Stomach (tissue), 4 donors: ENCODE results near the gene EPHB1.

ENCODE experiments used
- EP300 ChIP-seq: sonication (generic); formaldehyde crosslinking; IDR thresholded peaks from one replicate; pipeline ENCODE4 v1.6.1; 2017; ENCODE audit warnings: antibody characterized with exemption
- POLR2AphosphoS5 ChIP-seq, 3 donors: sonication (generic); formaldehyde crosslinking; IDR thresholded peaks; one replicate each; pipeline ENCODE4 v1.6.1; 2016; ENCODE audit warnings: antibody characterized with exemption in 3 of 3
- TF ChIP-seq, protein P1 (sequence below), 7 experiments: fragments of 450-650 bp in 4 of 7; fragments of 200-600 bp in 3 of 7; sonication (generic) in 3 of 7; IDR thresholded peaks; one replicate each; pipeline ENCODE4 v1.5.1; 2016 to 2019; ENCODE audit warnings: antibody characterized with exemption in 7 of 7, control low read depth in 2 of 7, mild to moderate bottlenecking in 1 of 7

DNA sequence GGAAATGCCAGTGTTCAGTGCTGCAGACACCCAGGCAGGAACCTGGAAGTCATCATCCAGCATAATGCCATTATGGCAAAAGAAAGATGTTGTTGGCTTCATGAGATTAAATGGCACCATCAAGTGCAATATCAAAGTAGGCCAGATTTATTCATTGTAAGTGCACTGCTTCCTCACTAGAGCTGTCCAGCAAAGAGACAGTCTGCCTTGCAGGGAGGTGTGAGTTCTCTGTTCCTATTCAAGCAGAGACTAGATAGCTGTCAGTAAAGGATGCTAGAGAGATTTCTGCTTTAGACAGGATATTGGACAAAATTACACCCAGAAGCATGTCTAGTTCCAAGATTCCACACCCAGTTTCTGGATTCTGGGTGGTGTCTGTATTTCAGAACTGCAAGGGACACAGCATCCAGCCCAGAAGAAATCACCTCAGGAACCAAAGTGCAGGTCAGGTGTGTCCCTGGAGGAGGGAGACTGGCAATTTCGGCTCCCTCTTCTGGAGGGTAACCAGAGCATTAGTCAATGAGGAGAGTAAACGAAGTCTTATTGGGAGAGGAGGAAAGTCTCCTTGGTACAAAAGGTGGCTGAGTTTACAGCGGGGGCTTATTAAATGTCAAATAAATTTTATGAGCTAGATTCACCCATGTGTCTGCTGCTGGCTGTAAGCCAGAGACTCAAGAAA is 377.3 kb downstream of the EPHB1 start:
- TF ChIP-seq EP300, result no peak
- TF ChIP-seq, protein P1, sequence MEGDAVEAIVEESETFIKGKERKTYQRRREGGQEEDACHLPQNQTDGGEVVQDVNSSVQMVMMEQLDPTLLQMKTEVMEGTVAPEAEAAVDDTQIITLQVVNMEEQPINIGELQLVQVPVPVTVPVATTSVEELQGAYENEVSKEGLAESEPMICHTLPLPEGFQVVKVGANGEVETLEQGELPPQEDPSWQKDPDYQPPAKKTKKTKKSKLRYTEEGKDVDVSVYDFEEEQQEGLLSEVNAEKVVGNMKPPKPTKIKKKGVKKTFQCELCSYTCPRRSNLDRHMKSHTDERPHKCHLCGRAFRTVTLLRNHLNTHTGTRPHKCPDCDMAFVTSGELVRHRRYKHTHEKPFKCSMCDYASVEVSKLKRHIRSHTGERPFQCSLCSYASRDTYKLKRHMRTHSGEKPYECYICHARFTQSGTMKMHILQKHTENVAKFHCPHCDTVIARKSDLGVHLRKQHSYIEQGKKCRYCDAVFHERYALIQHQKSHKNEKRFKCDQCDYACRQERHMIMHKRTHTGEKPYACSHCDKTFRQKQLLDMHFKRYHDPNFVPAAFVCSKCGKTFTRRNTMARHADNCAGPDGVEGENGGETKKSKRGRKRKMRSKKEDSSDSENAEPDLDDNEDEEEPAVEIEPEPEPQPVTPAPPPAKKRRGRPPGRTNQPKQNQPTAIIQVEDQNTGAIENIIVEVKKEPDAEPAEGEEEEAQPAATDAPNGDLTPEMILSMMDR (IDR thresholded peaks at IDR 0.05), result no peak
- no peak for TF ChIP-seq POLR2AphosphoS5 (IDR thresholded peaks at IDR 0.05)
